ENCODE data around the gene TMEM61.

TMEM61 gene

DNA sequence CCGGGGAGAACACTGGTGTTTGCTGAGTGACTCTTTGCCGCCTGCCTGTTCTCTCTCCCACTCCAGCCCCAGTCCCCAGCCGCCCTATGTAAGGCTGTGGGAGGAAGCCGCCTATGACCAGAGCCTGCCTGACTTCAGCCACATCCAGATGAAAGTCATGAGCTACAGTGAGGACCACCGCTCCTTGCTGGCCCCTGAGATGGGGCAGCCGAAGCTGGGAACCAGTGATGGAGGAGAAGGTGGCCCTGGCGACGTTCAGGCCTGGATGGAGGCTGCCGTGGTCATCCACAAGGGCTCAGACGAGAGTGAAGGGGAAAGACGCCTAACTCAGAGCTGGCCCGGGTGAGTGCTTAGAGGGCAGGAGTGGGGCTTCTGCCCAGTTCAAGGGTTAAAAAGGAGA, 26.5 kb downstream of the TMEM61 start:
- H3K4me3 ChIP-seq (replicated peaks in 1 of 2; ENCODE audit: low read depth in 2 of 2, low read length in 2 of 2) = no peak overlapping the region
- TF ChIP-seq, protein P1, sequence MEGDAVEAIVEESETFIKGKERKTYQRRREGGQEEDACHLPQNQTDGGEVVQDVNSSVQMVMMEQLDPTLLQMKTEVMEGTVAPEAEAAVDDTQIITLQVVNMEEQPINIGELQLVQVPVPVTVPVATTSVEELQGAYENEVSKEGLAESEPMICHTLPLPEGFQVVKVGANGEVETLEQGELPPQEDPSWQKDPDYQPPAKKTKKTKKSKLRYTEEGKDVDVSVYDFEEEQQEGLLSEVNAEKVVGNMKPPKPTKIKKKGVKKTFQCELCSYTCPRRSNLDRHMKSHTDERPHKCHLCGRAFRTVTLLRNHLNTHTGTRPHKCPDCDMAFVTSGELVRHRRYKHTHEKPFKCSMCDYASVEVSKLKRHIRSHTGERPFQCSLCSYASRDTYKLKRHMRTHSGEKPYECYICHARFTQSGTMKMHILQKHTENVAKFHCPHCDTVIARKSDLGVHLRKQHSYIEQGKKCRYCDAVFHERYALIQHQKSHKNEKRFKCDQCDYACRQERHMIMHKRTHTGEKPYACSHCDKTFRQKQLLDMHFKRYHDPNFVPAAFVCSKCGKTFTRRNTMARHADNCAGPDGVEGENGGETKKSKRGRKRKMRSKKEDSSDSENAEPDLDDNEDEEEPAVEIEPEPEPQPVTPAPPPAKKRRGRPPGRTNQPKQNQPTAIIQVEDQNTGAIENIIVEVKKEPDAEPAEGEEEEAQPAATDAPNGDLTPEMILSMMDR (IDR thresholded peaks at IDR 0.05; ENCODE audit: low read depth, low read length) = no peak
- DNase-seq (ENCODE audit: low read depth in 2 of 2) = no peak

DNA sequence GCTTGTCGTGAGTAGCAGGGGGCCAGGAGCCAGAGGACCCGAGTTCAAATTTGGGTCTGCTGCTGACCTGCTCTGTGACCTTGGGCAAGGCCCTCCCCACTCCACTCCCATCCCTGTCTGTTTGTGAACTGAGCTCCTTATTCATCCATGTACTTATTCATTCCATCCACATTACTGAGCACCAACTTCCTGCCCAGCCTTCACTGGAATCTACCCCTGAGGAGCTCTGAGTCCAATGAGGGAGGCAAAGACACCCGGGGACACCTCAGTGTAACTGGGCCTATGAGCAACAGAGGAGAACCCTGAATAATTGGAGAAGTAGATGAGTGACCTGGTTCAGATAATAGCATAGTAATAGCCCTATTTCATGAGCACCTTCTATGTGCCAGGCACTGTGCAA, 27.2 kb downstream of the TMEM61 start:
- peak; percentile 42 to 82 for DNase-seq (ENCODE audit: low read depth in 2 of 2)
- TF ChIP-seq, protein P1 (IDR thresholded peaks at IDR 0.05; ENCODE audit: low read depth, low read length) = no peak
- no peak overlapping the region for H3K4me3 ChIP-seq (replicated peaks in 1 of 2; ENCODE audit: low read depth in 2 of 2, low read length in 2 of 2)

DNA sequence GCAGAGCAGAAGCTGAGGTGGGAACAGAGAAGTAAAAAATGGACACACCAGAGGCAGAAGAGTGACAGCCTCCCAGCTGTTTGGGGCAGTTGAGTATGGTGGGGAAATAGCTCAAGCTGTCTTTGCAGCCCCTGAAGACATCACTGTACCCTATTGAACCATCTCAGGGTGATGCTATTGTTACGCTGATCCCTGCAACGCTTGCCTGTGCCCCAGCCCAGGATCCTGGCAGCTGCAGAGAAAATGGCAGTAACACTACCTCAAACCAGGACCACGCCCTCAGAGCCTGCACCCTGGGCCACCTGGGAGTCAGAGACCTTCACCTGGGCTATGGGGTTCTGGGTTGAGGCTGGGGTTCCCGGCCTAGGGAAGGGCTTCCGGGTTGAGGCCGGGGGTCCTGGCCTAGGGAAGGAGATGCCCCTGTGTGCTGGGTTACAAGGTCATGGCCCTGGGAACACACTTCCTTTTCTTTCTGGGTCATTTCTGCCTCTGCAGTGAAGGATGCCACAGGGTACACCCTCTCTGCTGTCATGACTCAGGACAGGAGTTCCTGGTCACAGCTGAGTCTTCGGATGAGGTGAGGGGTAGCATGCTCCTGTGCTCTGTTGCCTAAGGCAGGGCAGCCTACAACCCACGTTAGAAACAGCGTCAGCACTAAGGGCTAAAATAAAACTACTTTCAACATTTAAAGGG, 29.9 kb downstream of the TMEM61 start:
- no peak for DNase-seq (ENCODE audit: low read depth in 2 of 2)
- H3K4me3 ChIP-seq (replicated peaks in 1 of 2; ENCODE audit: low read depth in 2 of 2, low read length in 2 of 2) = no peak overlapping the region
- TF ChIP-seq, protein P1 (IDR thresholded peaks at IDR 0.05; ENCODE audit: low read depth, low read length) = no peak

DNA sequence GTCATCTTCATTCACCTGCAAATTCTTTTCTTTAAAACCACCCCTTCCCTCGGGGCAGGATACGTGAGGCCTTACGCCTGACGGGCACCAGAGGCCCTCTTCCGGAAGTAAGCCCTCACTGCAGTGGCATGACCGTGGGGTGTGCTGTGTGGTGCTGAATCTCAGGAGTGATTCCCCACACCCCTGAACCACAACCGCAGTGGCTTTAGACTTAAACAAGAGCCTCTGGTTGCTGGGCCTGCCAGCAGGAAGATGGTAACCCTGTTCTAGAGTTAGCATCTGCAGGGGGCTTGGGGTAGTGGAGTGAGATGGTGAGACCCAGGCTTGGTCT, 30.4 kb downstream of the TMEM61 start:
- DNase-seq (ENCODE audit: low read depth in 2 of 2) = no peak
- TF ChIP-seq, protein P1 (IDR thresholded peaks at IDR 0.05; ENCODE audit: low read depth, low read length) = no peak
- H3K4me3 ChIP-seq (replicated peaks in 1 of 2; ENCODE audit: low read depth in 2 of 2, low read length in 2 of 2) = no peak overlapping the region

DNA sequence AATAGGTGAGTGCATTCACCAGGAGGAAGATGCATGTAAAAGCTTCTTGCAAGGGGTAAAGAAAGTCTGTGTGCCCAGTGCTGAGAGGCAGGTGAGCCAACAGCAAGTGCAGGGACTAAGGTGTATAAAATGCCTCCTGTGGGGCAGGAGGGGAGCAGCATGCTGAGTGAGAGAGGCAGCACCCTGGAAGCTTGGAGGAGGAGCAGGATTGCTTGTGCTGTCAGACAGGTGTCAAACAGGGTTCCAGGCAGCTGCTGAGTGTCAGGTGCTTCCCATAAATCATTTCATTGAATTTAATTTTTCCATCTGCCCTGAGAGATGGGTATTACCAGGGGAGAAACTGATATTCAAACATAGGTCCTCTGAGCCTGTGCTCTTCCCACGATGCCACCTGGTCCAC, 32.2 kb downstream of the TMEM61 start:
- TF ChIP-seq, protein P1 (IDR thresholded peaks at IDR 0.05; ENCODE audit: low read depth, low read length) = no peak
- H3K4me3 ChIP-seq (replicated peaks in 1 of 2; ENCODE audit: low read depth in 2 of 2, low read length in 2 of 2) = no peak overlapping the region
- no peak for DNase-seq (ENCODE audit: low read depth in 2 of 2)

DNA sequence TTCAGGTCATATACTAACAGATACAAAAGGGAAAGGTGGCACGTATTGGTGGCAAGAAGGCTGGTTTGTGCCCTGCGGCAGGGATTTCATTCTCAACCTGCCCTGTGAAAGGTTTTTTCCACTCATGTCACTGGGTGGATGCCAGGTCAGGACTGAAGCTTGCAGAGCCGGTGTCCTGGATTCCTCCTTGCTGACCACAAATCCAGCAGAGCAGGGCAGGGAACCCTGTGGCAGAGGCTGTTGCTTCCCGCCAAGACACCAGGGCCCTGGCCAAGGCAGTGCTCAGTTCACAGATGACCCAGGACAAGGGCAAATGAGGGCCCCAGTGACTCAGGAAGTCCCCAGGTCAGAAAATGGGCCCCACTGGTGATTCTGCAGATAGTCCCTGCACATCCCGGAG, 34.7 kb downstream of the TMEM61 start:
- TF ChIP-seq, protein P1 (IDR thresholded peaks at IDR 0.05; ENCODE audit: low read depth, low read length) = no peak
- H3K4me3 ChIP-seq (replicated peaks in 1 of 2; ENCODE audit: low read depth in 2 of 2, low read length in 2 of 2) = no peak overlapping the region
- no peak for DNase-seq (ENCODE audit: low read depth in 2 of 2)
